ENCODE data around the gene DHX35.
A peak's percentile ranks its signal among the peaks of the same experiment; 100 is the strongest.

The DHX35 gene

DNA sequence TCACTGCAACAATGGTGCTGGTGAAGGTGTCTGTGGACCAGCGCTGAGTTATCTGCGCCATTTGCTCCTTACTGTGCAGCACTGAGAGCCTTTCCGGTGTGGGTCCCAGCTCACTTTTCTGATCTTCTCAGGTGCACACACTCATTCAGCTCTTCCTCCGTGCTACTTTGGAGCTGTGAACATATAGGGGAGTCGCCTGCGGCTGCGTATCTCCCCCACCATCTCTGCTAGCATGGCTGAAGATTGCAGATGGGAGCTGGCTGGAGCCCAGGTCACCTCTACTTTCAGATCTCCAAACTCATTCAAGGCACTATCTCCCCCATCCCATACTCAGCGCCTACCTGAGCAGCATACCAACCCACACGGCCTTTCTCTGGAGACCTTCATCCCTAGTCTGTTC, 96.9 kb downstream of the DHX35 start:
- no peak for DNase-seq (ENCODE audit: low spot score)

DNA sequence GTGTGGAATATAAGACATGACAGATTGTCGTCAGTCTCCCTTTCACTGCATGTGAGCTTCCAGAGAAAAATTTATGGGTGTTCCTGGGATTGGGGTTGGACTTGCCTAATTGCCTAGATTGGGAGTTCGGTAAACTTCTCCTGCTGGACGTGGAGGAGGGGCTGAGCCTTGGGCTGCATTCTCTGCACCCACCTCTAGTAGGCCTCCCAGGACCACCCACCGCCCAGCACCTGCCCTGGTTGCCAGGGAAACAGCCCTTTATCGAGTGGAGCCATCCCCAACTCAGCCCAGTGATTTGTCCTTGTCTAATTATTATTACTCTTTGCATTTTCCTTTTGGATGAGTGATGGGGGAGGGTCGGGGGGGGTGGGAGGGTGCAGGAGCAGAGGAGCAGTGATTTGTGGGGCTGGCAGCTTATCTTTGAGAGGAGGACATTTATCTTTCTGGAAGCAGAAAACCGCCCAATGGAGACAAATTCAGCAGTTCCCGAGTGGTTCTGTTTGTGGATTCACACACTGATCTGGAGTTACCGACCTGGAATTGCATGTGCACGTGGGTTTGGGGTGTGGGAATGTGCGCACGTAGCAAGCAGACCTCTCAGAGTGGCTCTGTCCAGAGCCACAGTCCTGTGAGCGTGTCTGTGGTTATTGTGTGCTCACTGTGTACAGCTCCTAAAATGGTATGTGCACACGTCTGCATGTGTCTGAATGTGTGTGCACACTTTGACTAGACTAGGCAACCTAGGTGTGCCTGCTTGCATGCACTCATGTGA, 104.5 kb downstream of the DHX35 start:
- DNase-seq (ENCODE audit: low spot score): no peak

DNA sequence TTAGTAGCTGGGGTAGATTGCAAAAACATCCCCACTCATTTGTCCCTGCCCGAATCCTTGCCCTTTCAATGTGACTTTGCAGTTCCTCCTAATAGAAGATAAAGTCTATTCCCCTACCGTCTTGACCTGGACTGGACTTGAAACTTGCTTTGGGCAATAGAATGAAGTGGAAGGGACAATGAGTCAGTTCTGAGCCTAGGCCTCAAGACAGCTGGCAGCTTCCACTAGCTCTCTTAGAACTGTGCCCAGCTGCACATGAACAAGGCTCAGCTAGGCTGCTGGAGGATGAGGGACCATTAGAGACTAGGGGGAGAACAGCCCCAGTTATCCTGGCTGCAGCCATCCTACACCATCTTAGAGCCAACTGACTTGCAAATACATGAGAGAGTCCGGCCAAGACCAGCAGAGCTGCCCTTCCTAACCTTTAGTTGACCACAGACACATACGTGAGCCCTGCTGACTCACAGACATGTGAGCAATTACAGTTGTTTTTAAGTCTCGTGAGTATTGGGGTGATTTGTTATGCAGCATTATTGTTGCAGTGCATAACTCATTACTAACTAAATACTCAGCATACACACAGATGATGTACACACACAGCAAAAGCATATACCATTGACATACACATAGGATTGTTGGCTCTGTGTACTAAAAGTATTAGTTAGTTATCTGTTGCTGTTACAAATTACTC, 105.5 kb downstream of the DHX35 start:
- no peak for DNase-seq (ENCODE audit: low spot score)

DNA sequence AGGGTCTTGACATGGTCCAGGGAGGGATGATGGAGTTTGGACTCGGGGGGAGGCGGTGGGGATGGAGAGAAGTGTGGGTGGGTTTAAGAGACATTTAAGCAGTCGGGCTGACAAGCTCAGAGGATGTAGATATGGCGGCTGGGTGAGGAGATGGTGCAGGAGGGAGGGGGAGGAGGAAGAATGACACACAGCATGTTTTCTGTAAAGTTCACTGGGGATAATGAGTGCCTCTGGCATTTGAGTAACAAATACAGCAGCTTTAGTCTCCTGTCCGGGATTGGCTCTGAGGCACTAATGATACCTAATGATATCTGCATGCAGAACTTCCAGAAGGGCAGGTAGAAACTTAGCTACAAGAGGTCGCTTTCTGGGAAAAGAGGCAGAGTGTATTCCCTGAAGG, 107.8 kb downstream of the DHX35 start:
- DNase-seq (ENCODE audit: low spot score): no peak

DNA sequence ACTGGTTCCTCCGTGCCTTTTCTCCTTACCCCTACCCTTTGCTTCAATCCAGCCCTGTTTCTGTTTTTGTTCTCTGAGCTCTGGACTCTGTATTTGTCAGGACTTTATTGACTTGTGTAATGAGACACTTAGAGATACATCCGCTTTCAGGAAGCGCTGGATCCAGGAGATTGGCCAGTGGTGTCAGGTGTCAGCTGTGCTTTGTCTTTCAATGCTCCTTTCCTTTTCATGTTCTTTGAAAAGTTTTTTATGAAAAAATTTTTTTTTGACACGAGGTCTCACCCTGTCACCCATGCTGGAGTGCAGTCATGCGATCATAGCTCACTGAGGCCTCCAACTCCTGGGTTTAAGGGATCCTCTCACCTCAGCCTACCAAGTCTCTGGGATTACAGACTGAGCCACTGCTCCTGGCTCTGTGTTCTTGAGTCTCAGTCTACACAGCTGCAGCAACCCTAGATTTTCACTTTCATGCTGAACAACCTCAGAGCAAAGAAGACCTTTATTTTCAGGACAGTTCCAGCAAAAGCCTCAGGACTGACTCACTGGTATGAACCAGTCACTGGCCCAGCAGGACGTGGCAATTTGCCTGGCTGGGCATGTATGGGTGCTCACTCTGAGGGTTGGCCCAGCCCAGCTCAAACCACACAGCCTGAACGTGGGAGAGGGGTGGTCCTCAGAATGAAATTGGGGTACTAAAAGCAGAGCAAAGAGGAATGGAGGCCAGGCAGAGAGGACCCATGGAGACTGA, 108.5 kb downstream of the DHX35 start:
- DNase-seq (ENCODE audit: low spot score): no peak

DNA sequence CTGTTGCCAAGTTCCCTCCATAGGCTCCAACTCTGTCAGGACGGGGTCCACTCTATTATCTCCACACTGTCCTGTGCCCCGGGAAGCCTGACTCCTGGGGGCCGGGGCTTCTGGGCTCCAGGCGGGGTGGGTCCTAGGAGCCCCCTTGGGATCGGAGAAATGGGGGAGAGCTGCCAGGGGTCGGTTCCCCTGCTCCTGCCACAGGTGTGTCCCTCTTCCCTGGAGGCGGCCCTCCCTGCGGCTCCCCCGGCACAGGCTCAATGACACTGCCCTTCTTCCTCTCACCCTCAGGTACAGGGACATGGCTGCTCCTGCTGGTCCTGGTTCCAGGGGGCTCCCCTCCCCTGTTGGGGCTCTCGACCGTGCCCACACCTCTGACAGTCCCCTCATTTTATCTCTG, 110.0 kb downstream of the DHX35 start:
- DNase-seq (ENCODE audit: low spot score): no peak

DNA sequence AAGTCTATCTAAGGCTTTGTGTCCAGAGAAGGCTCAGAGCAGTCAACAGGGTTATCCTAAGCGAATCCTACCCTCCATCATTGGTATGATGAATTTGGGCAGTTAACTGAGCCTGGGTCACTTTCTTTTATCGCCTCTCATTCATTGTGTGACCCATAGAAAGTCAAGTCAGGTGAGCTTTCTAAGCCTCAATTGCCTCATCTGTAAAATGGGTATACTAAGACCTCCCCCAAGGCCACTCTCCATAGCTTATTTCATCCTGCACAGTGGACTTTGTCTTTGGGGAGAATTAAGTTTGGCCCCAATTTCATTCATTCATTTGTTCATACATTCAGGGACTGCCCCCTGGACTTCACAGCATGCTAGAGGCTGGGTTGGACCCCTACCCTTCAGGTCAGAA, 110.5 kb downstream of the DHX35 start:
- no peak for DNase-seq (ENCODE audit: low spot score)

DNA sequence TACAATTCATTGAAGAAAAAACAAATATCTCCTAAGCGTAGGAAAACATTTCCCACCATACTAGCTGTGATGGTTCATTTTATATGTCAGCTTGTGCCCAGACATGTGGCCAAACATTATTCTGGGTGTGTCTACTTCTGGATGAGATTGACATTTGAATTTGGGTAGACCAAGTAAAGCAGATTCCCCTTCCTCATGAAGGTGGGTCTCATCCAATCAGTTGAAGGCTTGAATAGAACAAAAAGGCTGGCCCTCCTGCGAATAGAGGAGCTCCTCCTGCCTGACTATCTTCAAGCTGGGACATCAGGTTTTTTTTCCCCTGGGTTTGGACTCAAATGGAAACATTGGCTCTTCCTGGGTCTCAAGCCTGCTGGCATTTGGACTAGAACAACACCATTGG, 113.6 kb downstream of the DHX35 start:
- DNase-seq (ENCODE audit: low spot score): no peak

DNA sequence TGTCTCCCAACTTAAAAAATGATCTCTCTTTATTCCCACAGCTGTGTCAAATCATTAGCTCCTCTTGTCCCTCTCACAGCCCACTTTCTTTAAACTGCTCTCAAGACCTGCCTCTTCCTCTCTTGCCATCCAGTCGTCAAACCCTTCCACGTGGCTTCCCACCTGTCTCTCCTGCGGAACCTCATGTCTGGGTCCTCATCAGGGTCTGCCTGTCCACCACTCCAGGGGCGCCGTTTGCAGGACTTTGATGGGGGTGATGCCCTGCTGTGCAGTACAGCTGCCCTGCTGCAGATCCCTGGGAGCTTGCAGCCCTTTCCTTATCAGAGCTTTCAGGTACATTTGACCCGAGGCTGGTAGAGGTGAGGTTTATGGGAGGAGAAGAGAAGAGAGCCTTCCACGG, 114.8 kb downstream of the DHX35 start:
- no peak for DNase-seq (ENCODE audit: low spot score)

DNA sequence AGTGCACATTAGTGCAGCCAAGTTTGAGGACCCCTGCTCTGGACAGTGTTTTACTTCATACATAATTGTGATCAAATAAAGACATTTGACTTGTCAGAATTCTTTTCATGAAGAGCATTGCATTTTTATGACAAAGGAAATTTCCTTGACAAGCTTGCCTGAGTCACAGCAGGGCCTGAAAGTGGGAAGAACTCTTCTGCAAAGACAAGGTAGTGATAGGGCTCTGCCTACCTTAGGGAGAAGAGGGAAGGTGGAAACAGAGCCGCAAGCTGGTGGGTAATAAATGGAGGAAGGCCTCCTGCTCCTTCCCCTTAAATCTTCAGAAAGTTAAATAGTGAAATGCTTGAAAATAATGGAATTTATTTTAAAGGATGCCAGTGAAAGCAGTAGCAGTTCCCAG, 118.2 kb downstream of the DHX35 start:
- DNase-seq (ENCODE audit: low spot score): no peak

DNA sequence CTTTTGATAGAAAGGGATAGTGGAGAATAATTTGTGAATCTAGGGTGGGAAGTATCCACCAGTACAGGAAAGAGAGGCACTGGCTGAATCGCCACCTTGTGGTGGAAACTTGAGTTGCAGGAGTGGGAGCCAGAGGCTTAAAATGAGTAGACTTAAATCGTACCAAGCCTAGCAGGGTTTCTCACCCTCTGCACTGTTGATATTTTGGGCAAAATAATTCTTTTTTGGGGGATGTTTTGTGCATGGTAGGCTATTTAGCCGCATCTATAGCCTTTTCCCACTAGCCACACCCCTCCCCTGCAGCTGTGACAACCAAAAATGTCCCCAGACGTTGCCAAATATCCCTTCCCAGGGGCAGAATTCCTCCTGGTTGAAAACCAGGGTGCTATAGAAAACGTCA, 119.1 kb downstream of the DHX35 start:
- DNase-seq (ENCODE audit: low spot score): peak; percentile 70

DNA sequence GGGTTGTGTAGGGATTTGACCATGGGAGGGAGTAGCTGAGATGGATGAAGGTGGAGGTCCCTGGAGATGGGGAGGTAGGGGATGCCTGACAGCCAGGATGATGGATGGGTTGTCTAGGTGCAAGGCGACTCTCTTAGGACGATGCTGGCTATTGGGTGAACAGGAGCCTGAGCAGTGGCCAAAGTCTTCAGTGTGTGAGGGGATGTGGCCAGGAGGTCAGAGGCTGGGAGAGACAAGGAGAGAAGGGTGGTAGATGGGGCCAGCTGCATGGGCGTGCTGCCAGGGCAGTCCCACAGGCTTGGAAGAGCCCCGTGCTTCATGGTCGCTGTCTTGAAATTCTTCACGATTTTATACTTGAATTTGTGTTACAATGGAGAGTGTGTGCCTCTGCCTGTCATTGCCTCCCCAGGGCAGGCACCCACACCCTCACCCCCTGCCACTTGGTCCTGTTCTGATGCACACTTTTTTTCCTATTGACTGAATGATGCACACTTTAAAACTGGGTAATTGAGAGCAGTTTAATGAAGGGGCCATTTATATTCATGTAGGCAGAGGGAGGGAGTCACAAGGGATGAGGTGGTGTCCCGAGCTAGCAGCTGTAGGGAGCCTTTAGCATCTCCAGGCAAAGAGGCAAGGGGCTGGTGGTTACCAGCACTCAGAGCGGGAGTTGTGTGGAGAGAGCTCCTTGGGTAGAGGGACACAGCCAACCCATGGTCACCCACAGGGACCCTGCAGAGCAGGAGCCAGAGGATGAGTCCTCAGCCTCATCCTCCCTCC, 120.7 kb downstream of the DHX35 start:
- DNase-seq (ENCODE audit: low spot score): no peak

DNA sequence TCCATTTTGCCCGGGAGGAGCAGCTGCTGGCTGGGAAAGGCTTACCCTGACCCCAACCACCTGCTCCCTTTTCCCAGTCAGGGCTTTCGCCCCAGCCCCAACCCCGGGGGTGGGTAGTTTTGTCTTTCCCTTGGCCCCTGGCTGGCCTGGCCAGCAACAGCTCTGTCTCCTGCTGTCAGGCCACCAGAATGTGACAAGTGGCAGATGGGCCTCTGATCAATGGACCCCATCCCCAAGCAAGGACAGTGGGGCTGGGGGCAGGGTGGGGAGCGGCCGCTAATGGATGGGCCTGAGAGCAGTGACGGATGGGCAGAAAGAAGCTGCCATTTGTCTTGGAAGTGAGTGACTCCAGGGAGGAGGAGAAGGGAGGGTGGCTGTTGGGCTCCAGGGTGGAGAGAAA, 121.6 kb downstream of the DHX35 start:
- DNase-seq (ENCODE audit: low spot score): no peak

DNA sequence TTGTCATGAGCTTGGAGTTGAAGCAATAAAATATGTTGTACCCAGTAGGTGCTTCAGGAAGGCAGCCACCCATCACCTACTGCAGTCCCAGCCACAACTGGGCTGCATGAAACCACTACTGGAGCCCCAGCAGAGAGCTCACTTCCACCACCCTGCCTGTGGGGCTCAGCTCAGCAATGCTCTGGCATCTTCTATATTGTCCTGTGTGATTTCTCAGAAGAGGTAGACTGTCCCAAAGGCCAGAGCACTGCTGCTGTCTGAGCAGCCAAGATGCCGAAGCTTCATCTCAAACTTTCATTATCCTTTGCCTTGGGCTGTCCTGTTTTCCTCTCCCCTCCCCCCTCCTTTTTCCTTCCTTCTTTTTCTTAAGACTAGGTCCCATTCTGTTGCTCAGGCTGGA, 126.9 kb downstream of the DHX35 start:
- no peak for DNase-seq (ENCODE audit: low spot score)

Data from LoVo (cell line).